ENCODE data around the gene NTS.

NTS gene

GRCh38 chr12:85874031-85874461 is at the start of gene NTS:
NTS (plus strand) TSS chr12:85874295; CDS start chr12:85874404, 109 bp downstream.
- no peak for DNase-seq

GRCh38 chr12:85825746-85826145 is 48.3 kb upstream of the NTS start:
- DNase-seq = peak; percentile 76

DNA sequence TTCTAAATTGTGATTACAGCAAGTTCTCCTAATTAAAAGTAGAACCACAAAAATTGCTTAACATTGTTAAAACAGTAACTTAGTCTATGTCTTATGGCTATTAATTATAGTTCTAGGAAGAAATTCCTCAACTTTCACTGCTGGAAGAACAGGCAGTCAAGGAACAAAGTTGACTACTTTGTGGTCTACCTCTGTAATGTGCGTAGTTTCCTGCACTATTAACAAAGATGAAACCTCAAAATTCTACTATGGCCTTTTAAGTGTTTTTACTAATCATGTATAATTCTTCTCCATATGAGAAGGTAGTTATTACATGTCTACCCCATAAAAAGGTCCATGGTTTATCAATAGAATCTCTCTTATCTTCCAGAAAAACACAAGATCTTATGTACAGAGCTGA is 45.5 kb upstream of the NTS start:
- DNase-seq = no peak

- DNase-seq = no peak
Measured at GRCh38 chr12:85829391-85829790, 44.7 kb upstream of the NTS start.

DNA sequence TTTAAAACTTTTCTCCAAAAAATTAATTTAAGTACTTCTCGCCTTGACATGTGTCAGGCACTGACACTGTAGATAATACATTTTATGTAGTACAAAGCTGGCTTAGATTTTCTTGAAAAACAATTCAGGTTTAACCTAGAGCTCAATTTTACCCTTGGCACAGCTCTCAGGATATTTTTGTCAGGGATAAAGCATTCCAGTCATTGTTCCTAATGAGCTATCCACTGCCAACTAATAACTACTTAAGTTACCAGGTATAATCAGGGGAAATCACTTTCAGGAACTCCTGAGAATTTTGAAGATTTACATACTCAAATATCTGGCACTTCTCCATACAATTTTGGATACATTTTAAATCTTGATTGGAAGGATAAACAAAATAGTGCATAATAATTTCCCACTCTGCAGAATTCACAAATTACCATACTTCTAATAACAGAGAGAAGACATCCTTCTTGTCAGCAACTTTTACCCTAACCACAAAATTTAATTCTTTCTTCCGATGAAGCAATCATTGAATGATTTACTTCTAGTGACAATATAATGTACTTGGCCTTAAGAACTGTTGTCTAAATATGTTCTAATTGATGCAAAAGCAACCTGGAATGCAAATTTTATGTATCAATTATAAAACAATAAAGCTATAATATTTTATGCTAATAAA is 42.6 kb upstream of the NTS start:
- DNase-seq = peak; percentile 44

DNA sequence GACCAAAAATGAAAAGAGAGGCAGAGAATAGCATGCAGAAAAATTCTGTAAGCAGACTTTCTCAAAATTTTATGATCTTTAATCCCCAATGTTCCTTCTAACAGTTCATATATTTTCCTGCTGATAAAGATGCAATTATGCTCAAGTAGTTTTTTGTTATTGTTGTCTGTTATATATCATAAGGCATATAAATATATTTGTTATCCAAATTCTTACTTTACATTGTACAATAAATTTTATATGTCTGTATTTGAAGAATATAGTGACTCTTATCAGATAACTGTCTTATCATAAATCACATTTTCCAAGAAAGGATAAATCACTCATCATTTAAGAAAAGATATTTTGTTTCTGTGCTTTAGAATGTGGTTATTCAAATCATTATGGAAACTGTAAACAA is 40.5 kb upstream of the NTS start:
- DNase-seq = no peak

GRCh38 chr12:85834378-85834777 is 39.7 kb upstream of the NTS start:
- DNase-seq = no peak

DNA sequence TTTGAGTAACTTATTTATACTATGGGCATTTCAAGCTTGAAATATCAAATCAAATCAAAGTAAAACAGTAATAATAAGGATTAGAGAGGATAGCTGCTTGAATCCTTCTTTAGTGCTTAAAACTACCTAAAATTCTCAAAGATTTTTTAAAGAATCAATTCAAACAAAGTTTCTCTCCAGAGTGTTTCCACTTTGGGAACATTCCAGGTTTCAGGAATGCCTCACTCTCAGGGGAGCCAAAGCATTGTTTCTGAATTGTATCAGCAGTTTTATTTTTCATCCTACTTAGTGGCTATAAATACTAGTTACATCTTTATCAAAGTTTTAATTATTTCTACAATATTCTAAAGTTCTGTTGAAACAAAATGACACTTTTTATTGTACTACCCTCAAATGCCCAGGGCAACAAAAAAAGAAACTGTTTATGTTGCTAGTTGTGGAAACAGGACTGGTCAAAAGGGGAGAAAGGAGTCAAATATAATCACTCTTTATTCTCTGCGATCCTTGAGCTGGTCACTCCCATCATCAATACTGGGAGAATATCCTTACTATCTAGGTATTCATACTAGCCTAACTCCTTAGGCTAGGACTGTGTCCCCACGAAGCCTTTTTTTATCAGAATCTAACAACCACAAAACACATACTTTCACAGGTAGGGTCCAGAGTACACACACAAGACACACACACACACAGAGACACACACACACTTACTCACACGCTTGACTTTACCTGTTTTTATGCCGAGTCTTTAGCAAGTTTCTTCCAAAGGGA is 38.5 kb upstream of the NTS start:
- no peak for DNase-seq

DNA sequence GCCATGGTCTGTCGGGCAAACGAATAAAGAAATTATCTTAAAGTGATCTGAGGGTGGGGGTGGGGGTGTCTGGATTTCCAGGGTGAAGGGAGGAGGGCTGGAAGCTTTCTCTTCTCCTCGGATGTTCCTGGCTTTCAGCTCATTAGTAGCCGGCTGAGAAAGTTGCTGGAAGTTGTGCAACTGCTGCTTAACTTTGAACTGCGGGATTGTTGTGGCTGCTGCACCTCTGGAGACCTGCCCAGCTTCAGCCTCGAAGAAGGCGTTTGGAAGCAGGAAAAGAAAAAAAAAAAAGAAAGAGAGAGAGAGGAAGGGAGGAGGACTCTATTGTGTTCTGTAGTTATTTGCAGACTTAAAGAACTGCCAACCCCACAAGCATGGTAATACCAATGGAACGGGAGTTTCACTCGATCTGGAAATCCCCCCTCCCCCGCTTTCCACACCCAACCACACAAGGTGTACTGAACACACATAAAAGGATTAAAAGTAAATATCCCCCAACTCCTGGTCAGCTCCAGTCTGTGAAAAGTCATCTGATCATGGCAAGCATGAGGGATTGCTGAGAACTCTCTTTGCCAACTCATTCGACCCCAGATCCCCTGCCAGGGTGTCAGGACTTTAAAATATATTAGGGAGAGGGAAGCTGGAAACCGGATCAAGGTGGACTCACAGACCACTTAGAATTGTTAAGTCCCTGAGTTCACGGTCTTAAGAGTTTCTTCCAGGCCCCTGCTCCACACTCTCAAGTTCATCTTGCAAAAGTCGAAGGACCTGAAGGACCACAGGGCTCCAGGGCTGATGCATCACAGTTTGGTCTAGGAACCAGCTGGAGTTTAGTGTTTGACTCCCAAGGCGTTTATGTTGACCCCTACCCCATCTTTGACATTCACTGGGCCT is 37.7 kb upstream of the NTS start, which contains the start of gene RASSF9:
TSS of gene RASSF9 (minus strand) at position 213 of the 894 bp plus-strand sequence. CDS start at position 5, 208 bp downstream.
- DNase-seq = no peak

GRCh38 chr12:85843606-85844310 is 30.3 kb upstream of the NTS start:
- DNase-seq = no peak

DNA sequence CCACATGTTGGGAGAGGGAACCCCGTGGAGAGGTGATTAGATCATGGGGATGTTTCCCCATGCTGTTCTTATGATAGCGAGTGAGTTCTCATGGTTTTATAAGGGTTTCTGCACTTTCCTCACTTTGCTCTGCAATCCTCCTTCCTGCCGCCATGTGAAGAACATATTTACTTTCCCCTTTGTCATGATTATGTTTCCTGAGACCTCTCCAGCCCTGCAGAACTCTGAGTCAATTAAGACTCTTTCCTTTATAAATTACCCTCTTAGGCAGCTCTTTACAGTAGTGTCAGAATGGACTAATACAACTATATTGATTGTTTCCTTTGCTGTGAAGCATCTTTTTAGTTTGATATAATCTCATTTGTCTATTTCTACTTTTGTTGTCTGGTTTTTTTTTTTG is 24.8 kb upstream of the NTS start:
- DNase-seq = peak; percentile 30

DNA sequence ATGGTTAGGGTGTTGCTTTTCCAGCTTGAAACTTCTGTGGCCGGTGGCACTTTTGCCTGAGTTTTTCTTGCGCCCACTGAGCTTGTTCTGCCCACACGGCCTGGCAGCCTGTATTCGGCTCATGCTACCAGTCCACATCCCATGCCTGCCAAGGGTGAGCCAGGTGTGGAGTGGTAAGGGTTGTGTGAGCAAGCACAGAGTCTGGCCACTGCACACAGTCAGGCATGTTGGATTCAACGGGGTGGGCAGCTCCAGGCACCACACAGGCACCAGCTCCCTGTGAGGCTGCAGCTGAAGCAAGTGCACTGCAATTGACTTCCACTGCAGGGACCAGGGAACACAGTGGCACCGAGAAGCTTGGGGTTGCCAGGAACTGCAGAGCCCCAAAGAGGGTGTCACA is 18.8 kb upstream of the NTS start:
- DNase-seq = no peak

DNA sequence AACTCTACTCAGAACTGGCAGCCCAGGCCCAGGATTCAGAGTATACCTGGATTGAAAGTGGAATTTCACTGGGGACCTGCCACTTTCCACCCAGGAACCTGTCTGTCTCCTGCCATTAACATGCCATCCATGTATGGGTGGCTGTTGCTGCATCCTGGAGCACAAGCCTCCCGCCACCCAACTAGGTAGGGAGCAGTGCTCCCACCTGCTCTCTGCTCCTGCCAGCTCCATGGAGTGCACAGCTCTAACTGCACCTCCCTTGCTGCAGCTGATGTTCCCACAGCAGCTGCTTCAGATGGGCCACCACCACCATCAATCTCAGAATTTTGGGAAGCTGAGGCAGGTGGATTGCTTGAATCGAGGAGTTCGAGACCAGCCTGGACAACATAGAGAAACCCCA is 17.1 kb upstream of the NTS start:
- no peak for DNase-seq

DNA sequence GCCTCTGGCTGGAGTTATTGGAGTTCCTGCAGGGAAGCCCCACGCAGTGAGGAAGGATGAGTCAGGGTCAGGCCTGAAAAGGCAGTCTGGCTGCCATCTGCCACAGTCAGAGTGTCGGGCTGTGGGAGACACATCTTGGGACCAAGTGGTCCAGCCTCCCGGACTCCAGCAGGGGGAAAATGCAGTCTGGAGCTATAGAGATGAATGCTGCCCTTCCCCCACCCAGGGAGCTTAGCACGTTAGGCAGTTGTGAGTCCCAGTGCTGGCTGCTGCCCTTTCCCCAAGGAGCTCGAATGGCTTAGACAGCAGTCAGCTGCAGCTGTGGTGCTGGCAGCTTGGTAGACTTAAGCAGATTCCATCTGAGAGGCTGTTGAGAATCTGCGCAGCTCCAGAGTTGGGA is 8.2 kb upstream of the NTS start:
- no peak for DNase-seq

- peak; percentile 61 for DNase-seq
Measured at GRCh38 chr12:85866986-85867776, 6.9 kb upstream of the NTS start.

- DNase-seq = peak; percentile 75
Measured at GRCh38 chr12:85872497-85873091, 1.5 kb upstream of the NTS start.

- DNase-seq = no peak
Measured at GRCh38 chr12:85877459-85877858, 3.4 kb downstream of the NTS start.

GRCh38 chr12:85883763-85884162 is 9.7 kb downstream of the NTS start:
- DNase-seq = no peak

GRCh38 chr12:85894653-85895052 is 20.6 kb downstream of the NTS start:
- DNase-seq = no peak

DNA sequence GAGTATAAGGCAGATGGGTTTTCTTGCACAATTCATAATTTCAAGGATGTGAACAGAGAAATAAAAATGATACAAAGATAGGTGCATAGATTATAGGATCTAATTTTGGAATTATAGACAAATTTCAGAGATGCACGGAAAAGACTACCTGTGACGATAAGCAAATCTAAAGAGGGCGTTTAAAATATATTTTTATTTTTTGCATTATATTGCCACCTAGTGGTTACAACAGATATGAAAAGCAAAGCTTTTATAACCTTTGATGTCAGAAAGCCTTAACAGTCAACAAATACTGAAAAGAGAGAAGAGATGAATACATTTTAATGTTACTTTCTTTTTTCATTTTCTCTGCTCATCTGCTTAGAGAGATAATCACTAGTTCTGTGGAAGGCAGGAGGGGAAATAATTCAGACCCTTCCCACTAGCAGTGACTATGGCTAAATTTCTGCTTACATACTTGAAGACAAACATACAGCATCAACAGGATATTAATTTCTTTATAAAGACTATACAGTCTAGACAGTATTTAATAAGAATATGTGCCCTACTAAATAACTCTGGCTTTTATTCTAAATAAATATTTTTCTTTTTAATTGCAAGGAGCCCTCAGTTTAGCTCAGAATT is 46.3 kb downstream of the NTS start:
- peak; percentile 63 for DNase-seq

GRCh38 chr12:85923767-85924331 is 49.8 kb downstream of the NTS start:
- DNase-seq = peak; percentile 34
